H9 (cell line): ENCODE data around the gene MEF2A. TPM values are rescaled to one million over a fixed set of nuclear protein-coding genes. Genes with fewer than 3 reads are reported as not detected.

Source experiments
- DNase-seq: peaks from one replicate; pipeline ENCODE4 v3.0.0-alpha.2; 2017
- H2AFZ ChIP-seq: one replicate; pipeline ENCODE4 v1.6.1; 2013; ENCODE audit warnings: mild to moderate bottlenecking, low read length, control low read depth, moderate library complexity
- H2AK5ac ChIP-seq: 2 replicates; pipeline ENCODE4 v1.6.1; 2013; ENCODE audit warnings: low read length, control low read depth, mixed read lengths; ENCODE audit not compliant: insufficient read length
- H2BK120ac ChIP-seq: one replicate; pipeline ENCODE4 v1.6.1; 2013; ENCODE audit warnings: low read depth, mild to moderate bottlenecking, low read length, control low read depth, inconsistent platforms; ENCODE audit not compliant: poor library complexity, severe bottlenecking
- H2BK12ac ChIP-seq: 2 replicates; pipeline ENCODE4 v1.6.1; 2013; ENCODE audit warnings: low read length, control low read depth, mixed read lengths, low read depth; ENCODE audit not compliant: insufficient read length
- H2BK15ac ChIP-seq: 2 replicates; pipeline ENCODE4 v1.6.1; 2013; ENCODE audit warnings: low read depth, low read length, control low read depth
- H2BK20ac ChIP-seq: one replicate; pipeline ENCODE4 v1.6.1; 2013; ENCODE audit warnings: low read depth, mild to moderate bottlenecking, low read length, control low read depth, inconsistent platforms; ENCODE audit not compliant: poor library complexity, severe bottlenecking
- H2BK5ac ChIP-seq: 2 replicates; pipeline ENCODE4 v1.6.1; 2013; ENCODE audit warnings: low read length, control low read depth, mixed read lengths; ENCODE audit not compliant: insufficient read length
- H3K14ac ChIP-seq: 2 replicates; pipeline ENCODE4 v1.6.1; 2013; ENCODE audit warnings: low read length, control low read depth; ENCODE audit not compliant: insufficient read depth
- H3K18ac ChIP-seq: 2 replicates; pipeline ENCODE4 v1.6.1; 2013; ENCODE audit warnings: low read depth, mild to moderate bottlenecking, mixed read lengths, low read length, control low read depth; ENCODE audit not compliant: insufficient read length
- H3K23ac ChIP-seq: 2 replicates; pipeline ENCODE4 v1.6.1; 2013; ENCODE audit warnings: low read length, control low read depth, mixed read lengths, low read depth; ENCODE audit not compliant: insufficient read length
- H3K23me2 ChIP-seq: 2 replicates; pipeline ENCODE4 v1.6.1; 2013; ENCODE audit warnings: low read depth, mild to moderate bottlenecking, mixed read lengths, low read length, control low read depth; ENCODE audit not compliant: insufficient read length, poor library complexity, severe bottlenecking
- H3K27ac ChIP-seq: 2 replicates; pipeline ENCODE4 v1.5.1; 2013; ENCODE audit warnings: low read length, control low read depth, mixed read lengths, low read depth; ENCODE audit not compliant: insufficient read length
- H3K27me3 ChIP-seq: 2 replicates; pipeline ENCODE4 v1.6.1; 2013; ENCODE audit warnings: low read length, control low read depth, inconsistent platforms; ENCODE audit not compliant: insufficient read depth
- H3K4ac ChIP-seq: 2 replicates; pipeline ENCODE4 v1.6.1; 2013; ENCODE audit warnings: low read depth, mild to moderate bottlenecking, control low read depth, inconsistent platforms, low read length, moderate library complexity
- H3K4me1 ChIP-seq: 2 replicates; pipeline ENCODE4 v1.6.1; 2013; ENCODE audit warnings: low read length, control low read depth, inconsistent platforms; ENCODE audit not compliant: insufficient read depth
- H3K4me2 ChIP-seq: 2 replicates; pipeline ENCODE4 v1.6.1; 2013; ENCODE audit warnings: low read length, control low read depth, mixed read lengths; ENCODE audit not compliant: insufficient read length, insufficient read depth
- H3K56ac ChIP-seq: 2 replicates; pipeline ENCODE4 v1.6.1; 2013; ENCODE audit warnings: low read depth, mild to moderate bottlenecking, mixed read lengths, low read length, control low read depth; ENCODE audit not compliant: insufficient read length
- H3K79me1 ChIP-seq: 2 replicates; pipeline ENCODE4 v1.6.1; 2013; ENCODE audit warnings: low read depth, mild to moderate bottlenecking, moderate library complexity, low read length, control low read depth, inconsistent platforms; ENCODE audit not compliant: insufficient read depth, poor library complexity, severe bottlenecking
- H3K79me2 ChIP-seq: 2 replicates; pipeline ENCODE4 v1.6.1; 2013; ENCODE audit warnings: low read length, control low read depth, inconsistent platforms; ENCODE audit not compliant: insufficient read depth
- H3K9ac ChIP-seq: 2 replicates; pipeline ENCODE4 v1.6.1; 2013; ENCODE audit warnings: low read length, control low read depth, mixed read lengths; ENCODE audit not compliant: insufficient read length; ENCODE audit errors: extremely low read depth
- H3K9me3 ChIP-seq: one replicate; pipeline ENCODE4 v1.6.1; 2013; ENCODE audit warnings: low read depth, low read length, inconsistent platforms; ENCODE audit not compliant: control insufficient read depth
- H3T11ph ChIP-seq: one replicate; pipeline ENCODE4 v1.6.1; 2013; ENCODE audit warnings: mild to moderate bottlenecking, low read length, control low read depth, inconsistent platforms
- H4K20me1 ChIP-seq: one replicate; pipeline ENCODE4 v1.6.1; 2013; ENCODE audit not compliant: control insufficient read depth, insufficient read length, insufficient read depth
- H4K5ac ChIP-seq: 2 replicates; pipeline ENCODE4 v1.6.1; 2013; ENCODE audit warnings: low read depth, mild to moderate bottlenecking, mixed read lengths, low read length, control low read depth; ENCODE audit not compliant: insufficient read length
- H4K8ac ChIP-seq: replicated peaks from 2 replicates; pipeline ENCODE4 v1.6.1; 2013; ENCODE audit warnings: low read length, control low read depth, mixed read lengths, low read depth; ENCODE audit not compliant: insufficient read length
- H4K91ac ChIP-seq: 2 replicates; pipeline ENCODE4 v1.6.1; 2013; ENCODE audit warnings: low read depth, mild to moderate bottlenecking, moderate library complexity, mixed read lengths, low read length, control low read depth; ENCODE audit not compliant: insufficient read length
- H3K27ac Mint-ChIP-seq, 3 experiments: 2 replicates in 2 of 3; 3 replicates in 1 of 3; pipeline ENCODE4 v1.8.0; 2020 to 2021; ENCODE audit warnings: mixed read lengths in 3 of 3, mild to moderate bottlenecking in 1 of 3, moderate library complexity in 1 of 3
- H3K27me3 Mint-ChIP-seq: 2 replicates; pipeline ENCODE4 v1.8.0; 2021; ENCODE audit warnings: low read depth, mild to moderate bottlenecking, moderate library complexity, mixed read lengths
- H3K36me3 Mint-ChIP-seq, 3 experiments: 2 replicates in 2 of 3; 3 replicates in 1 of 3; pipeline ENCODE4 v1.8.0; 2020 to 2021; ENCODE audit warnings: low read depth in 3 of 3, mixed read lengths in 3 of 3; ENCODE audit not compliant: insufficient read depth in 1 of 3
- H3K4me1 Mint-ChIP-seq, 2 experiments: 2 replicates each; pipeline ENCODE4 v1.8.0; 2020; ENCODE audit warnings: mixed read lengths in 2 of 2
- H3K4me3 Mint-ChIP-seq, 2 experiments: 2 replicates in 1 of 2; 3 replicates in 1 of 2; pipeline ENCODE4 v1.8.0; 2020 to 2021; ENCODE audit warnings: mild to moderate bottlenecking in 2 of 2, mixed read lengths in 2 of 2, moderate library complexity in 1 of 2
- H3K9me3 Mint-ChIP-seq, 2 experiments: 2 replicates in 1 of 2; 3 replicates in 1 of 2; pipeline ENCODE4 v1.8.0; 2020; ENCODE audit warnings: mild to moderate bottlenecking in 2 of 2, mixed read lengths in 2 of 2, moderate library complexity in 1 of 2
- CTCF ChIP-seq: fragments of 200-600 bp; sonication (generic); conservative IDR thresholded peaks from 3 replicates; pipeline ENCODE4 v1.8.0; 2021; ENCODE audit warnings: antibody characterized with exemption, mild to moderate bottlenecking
- WGBS: extraction: QIAGEN DNeasy Blood & Tissue Kit; methylation state at CpG from one replicate; pipeline ENCODE4 v1.1.7; 2013; ENCODE audit warnings: missing lambda C conversion rate, low lambda C conversion rate, mixed read lengths; ENCODE audit not compliant: insufficient read length; ENCODE audit errors: extremely low coverage; 5-methylcytosine and 5-hydroxymethylcytosine counted together
- total RNA-seq: library from RNA; stranded (reverse); gene quantifications from 2 replicates; pipeline ENCODE4 v1.2.1, GENCODE V29; 2021

The MEF2A gene
- total RNA-seq, 1 experiment from 2014 or later = 20.7 TPM

- Histone ChIP-seq H4K5ac (no peak overlapping the region), H3K23ac (no peak overlapping the region), H3K18ac (no peak overlapping the region), H3K79me2 (no peaks in the 10 kb centered on the region), H4K20me1 (no peaks in the 10 kb centered on the region), H3K14ac (no peak overlapping the region), H3K79me1 (no peaks in the 10 kb centered on the region), H3K27ac (no peak overlapping the region), H3K23me2 (no peaks in the 10 kb centered on the region), H2BK120ac (no peak overlapping the region), H3K9ac (no peak overlapping the region), H3K27me3 (no peaks in the 10 kb centered on the region), H2BK20ac (no peak overlapping the region), H4K8ac (no peak overlapping the region), H2BK12ac (no peak overlapping the region), H3K4me2 (no peak overlapping the region), H3K4ac (no peak overlapping the region), H2AFZ (no peak overlapping the region), H3K56ac (no peak overlapping the region), H2AK5ac (no peak overlapping the region), H3T11ph (no peak overlapping the region), H4K91ac (no peak overlapping the region), H3K4me1 (no peaks in the 10 kb centered on the region), H2BK15ac (no peak overlapping the region), H2BK5ac (no peak overlapping the region), H3K9me3 (no peaks in the 10 kb centered on the region)
- no peak for TF ChIP-seq CTCF
- H3K4me3 Mint-ChIP-seq = no peak overlapping the region
- no peaks in the 10 kb centered on the region for H3K27me3 Mint-ChIP-seq
- no peaks in the 10 kb centered on the region for H3K36me3 Mint-ChIP-seq
- no peak for DNase-seq
- WGBS = no CpG with 5 or more reads among the region's 4 CpGs
- no peaks in the 10 kb centered on the region for H3K4me1 Mint-ChIP-seq
- H3K27ac Mint-ChIP-seq = no peak overlapping the region
- no peaks in the 10 kb centered on the region for H3K9me3 Mint-ChIP-seq
These were observed 39.6 kb upstream of the MEF2A start for GRCh38 chr15:99526176-99526575.
